Liver (tissue), 9 donors: Measurements from ENCODE around the gene LRRK1. TPM values are rescaled to one million over a fixed set of nuclear protein-coding genes. Genes with fewer than 3 reads are reported as not detected.

Experiments
- DNase-seq: peaks from one replicate; pipeline ENCODE4 v3.0.0-alpha.2; 2017; ENCODE audit warnings: low spot score
- H3K27ac ChIP-seq, 2 donors: one replicate each; pipeline ENCODE4 v1.7.0; 2013; ENCODE audit warnings: inconsistent platforms in 2 of 2, low read length in 2 of 2, control low read depth in 1 of 2, low read depth in 1 of 2, mild to moderate bottlenecking in 1 of 2
- H3K27me3 ChIP-seq, 4 donors: one replicate each; pipeline versions ENCODE4 v1.6.1 to v1.7.0; 2013; ENCODE audit warnings: low read length in 3 of 4, inconsistent platforms in 1 of 4, mild to moderate bottlenecking in 1 of 4, moderate library complexity in 1 of 4; ENCODE audit not compliant: control insufficient read depth in 4 of 4, insufficient read depth in 4 of 4
- H3K36me3 ChIP-seq, 4 donors: one replicate each; pipeline versions ENCODE4 v1.6.1 to v1.7.0; 2013; ENCODE audit warnings: low read length in 3 of 4, mild to moderate bottlenecking in 3 of 4, low read depth in 1 of 4, moderate library complexity in 1 of 4; ENCODE audit not compliant: control insufficient read depth in 4 of 4, insufficient read depth in 3 of 4
- H3K4me1 ChIP-seq, 4 donors: one replicate each; pipeline versions ENCODE4 v1.6.1 to v1.7.0; 2013; ENCODE audit warnings: low read length in 3 of 4, mild to moderate bottlenecking in 3 of 4, moderate library complexity in 1 of 4; ENCODE audit not compliant: control insufficient read depth in 4 of 4, insufficient read depth in 4 of 4
- H3K4me3 ChIP-seq, 3 donors: one replicate each; pipeline versions ENCODE4 v1.6.1 to v1.7.0; 2013; ENCODE audit warnings: low read length in 3 of 3, control low read depth in 1 of 3, low read depth in 1 of 3, mild to moderate bottlenecking in 1 of 3
- H3K9ac ChIP-seq, 2 donors: one replicate each; pipeline ENCODE4 v1.7.0; 2013; ENCODE audit warnings: low read length in 2 of 2, mild to moderate bottlenecking in 2 of 2, moderate library complexity in 2 of 2, control low read depth in 1 of 2, low read depth in 1 of 2
- H3K9me3 ChIP-seq, 4 donors: one replicate each; pipeline versions ENCODE4 v1.6.1 to v1.7.0; 2013; ENCODE audit warnings: low read length in 3 of 4; ENCODE audit not compliant: control insufficient read depth in 4 of 4
- EGR1 ChIP-seq, 2 donors: IDR thresholded peaks; 2 replicates each; pipeline ENCODE4 v1.6.1; 2016 to 2018; ENCODE audit warnings: antibody characterized with exemption in 2 of 2, low read depth in 2 of 2
- FOXA1 ChIP-seq: IDR thresholded peaks from 2 replicates; pipeline ENCODE4 v1.6.1; 2016; ENCODE audit warnings: antibody characterized with exemption
- FOXA2 ChIP-seq: IDR thresholded peaks from 2 replicates; pipeline ENCODE4 v1.6.1; 2016; ENCODE audit warnings: antibody characterized with exemption
- GABPA ChIP-seq, 2 donors: IDR thresholded peaks in 1 of 2; conservative IDR thresholded peaks in 1 of 2; 2 replicates each; pipeline ENCODE4 v1.6.1; 2016; ENCODE audit warnings: antibody characterized with exemption in 2 of 2, mild to moderate bottlenecking in 1 of 2, moderate library complexity in 1 of 2
- HNF4A ChIP-seq, 2 donors: conservative IDR thresholded peaks; 2 replicates each; pipeline ENCODE4 v1.6.1; 2016; ENCODE audit warnings: antibody characterized with exemption in 2 of 2, mild to moderate bottlenecking in 2 of 2
- NR2F2 ChIP-seq: IDR thresholded peaks from 2 replicates; pipeline ENCODE4 v1.6.1; 2016; ENCODE audit warnings: antibody characterized with exemption
- RAD21 ChIP-seq, 2 donors: IDR thresholded peaks; 2 replicates each; pipeline ENCODE4 v1.6.1; 2016; ENCODE audit warnings: antibody characterized with exemption in 2 of 2, mild to moderate bottlenecking in 2 of 2
- RXRA ChIP-seq, 2 donors: IDR thresholded peaks; 2 replicates each; pipeline ENCODE4 v1.6.1; 2017 to 2018; ENCODE audit warnings: antibody characterized with exemption in 2 of 2, mild to moderate bottlenecking in 1 of 2
- SP1 ChIP-seq: IDR thresholded peaks from 2 replicates; pipeline ENCODE4 v1.6.1; 2018; ENCODE audit warnings: antibody characterized with exemption, mild to moderate bottlenecking
- YY1 ChIP-seq: IDR thresholded peaks from 2 replicates; pipeline ENCODE4 v1.6.1; 2016; ENCODE audit warnings: antibody characterized with exemption, mild to moderate bottlenecking
- WGBS: extraction: QIAGEN DNeasy Blood & Tissue Kit; methylation state at CpG from one replicate; pipeline ENCODE4 v1.1.7; 2013; 5-methylcytosine and 5-hydroxymethylcytosine counted together
- polyA plus RNA-seq, 2 donors: library from polyadenylated mRNA; stranded (reverse) in 1 of 2; unstranded in 1 of 2; fragments of 200-250 nt in 1 of 2; fragments of >200 nt in 1 of 2; fragmentation: Nextera tagmentation in 1 of 2; extraction: Ambion mirVana in 1 of 2; gene quantifications; one replicate each; pipeline versions ENCODE4 v1.2.1 to v1.2.3, GENCODE V29; 2013 to 2015
- total RNA-seq, 2 donors: library from RNA; depleted of rRNA; stranded (reverse); fragments of >200 nt; gene quantifications; one replicate each; pipeline ENCODE4 v1.2.3, GENCODE V29; 2014
- TF ChIP-seq, protein P1 (sequence below): IDR thresholded peaks from 2 replicates; pipeline ENCODE4 v1.6.1; 2016; ENCODE audit warnings: antibody characterized with exemption
- TF ChIP-seq, protein P2 (sequence below): IDR thresholded peaks from 2 replicates; pipeline ENCODE4 v1.6.1; 2016; ENCODE audit warnings: antibody characterized with exemption
- TF ChIP-seq, protein P3 (sequence below): fragments of 150-350 bp; IDR thresholded peaks from 2 replicates; pipeline ENCODE4 v1.5.1; 2017; ENCODE audit warnings: improper control_type of control experiment, low read depth, low read length; ENCODE audit not compliant: missing input control
- TF ChIP-seq, protein P4 (sequence below): IDR thresholded peaks from 2 replicates; pipeline ENCODE4 v1.6.1; 2016; ENCODE audit warnings: antibody characterized with exemption
- TF ChIP-seq, protein P5 (sequence below): IDR thresholded peaks from 2 replicates; pipeline ENCODE4 v1.6.1; 2016; ENCODE audit warnings: antibody characterized with exemption, mild to moderate bottlenecking
- donor health status: healthy.
- donor health status: healthy.
- donor health status: healthy.
- donor health status: healthy.
- donor health status: healthy.

The LRRK1 gene
- total and polyA plus RNA-seq, 4 donors = 1.2 to 4.4 (median 2.7) TPM

DNA sequence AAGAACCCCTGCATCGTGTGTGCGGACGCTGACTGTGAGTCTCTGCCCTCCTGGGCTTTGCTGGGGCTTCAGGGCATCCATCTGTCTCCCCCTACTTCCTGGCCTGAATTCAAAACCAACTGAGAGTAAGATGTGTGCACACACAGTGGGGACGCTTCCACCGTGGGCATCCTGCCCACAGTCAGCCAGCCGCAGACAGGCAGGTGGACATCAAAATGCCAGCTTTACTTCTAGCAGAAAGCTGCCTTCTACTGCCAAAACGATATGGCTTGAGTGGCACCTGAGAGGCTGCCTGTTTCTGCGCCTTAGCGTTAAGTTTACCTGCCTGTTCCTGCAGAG, 21.0 kb upstream of the LRRK1 start:
- WGBS = 79% methylated on average over 9 of the region's 9 CpGs
- TF ChIP-seq, protein P1, sequence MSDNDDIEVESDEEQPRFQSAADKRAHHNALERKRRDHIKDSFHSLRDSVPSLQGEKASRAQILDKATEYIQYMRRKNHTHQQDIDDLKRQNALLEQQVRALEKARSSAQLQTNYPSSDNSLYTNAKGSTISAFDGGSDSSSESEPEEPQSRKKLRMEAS = no peak
- TF ChIP-seq, protein P2, sequence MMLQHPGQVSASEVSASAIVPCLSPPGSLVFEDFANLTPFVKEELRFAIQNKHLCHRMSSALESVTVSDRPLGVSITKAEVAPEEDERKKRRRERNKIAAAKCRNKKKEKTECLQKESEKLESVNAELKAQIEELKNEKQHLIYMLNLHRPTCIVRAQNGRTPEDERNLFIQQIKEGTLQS = no peak
- no peak for TF ChIP-seq SP1
- TF ChIP-seq, protein P3, sequence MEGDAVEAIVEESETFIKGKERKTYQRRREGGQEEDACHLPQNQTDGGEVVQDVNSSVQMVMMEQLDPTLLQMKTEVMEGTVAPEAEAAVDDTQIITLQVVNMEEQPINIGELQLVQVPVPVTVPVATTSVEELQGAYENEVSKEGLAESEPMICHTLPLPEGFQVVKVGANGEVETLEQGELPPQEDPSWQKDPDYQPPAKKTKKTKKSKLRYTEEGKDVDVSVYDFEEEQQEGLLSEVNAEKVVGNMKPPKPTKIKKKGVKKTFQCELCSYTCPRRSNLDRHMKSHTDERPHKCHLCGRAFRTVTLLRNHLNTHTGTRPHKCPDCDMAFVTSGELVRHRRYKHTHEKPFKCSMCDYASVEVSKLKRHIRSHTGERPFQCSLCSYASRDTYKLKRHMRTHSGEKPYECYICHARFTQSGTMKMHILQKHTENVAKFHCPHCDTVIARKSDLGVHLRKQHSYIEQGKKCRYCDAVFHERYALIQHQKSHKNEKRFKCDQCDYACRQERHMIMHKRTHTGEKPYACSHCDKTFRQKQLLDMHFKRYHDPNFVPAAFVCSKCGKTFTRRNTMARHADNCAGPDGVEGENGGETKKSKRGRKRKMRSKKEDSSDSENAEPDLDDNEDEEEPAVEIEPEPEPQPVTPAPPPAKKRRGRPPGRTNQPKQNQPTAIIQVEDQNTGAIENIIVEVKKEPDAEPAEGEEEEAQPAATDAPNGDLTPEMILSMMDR = no peak
- TF ChIP-seq, protein P4, sequence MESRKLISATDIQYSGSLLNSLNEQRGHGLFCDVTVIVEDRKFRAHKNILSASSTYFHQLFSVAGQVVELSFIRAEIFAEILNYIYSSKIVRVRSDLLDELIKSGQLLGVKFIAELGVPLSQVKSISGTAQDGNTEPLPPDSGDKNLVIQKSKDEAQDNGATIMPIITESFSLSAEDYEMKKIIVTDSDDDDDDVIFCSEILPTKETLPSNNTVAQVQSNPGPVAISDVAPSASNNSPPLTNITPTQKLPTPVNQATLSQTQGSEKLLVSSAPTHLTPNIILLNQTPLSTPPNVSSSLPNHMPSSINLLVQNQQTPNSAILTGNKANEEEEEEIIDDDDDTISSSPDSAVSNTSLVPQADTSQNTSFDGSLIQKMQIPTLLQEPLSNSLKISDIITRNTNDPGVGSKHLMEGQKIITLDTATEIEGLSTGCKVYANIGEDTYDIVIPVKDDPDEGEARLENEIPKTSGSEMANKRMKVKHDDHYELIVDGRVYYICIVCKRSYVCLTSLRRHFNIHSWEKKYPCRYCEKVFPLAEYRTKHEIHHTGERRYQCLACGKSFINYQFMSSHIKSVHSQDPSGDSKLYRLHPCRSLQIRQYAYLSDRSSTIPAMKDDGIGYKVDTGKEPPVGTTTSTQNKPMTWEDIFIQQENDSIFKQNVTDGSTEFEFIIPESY = no peak
- no peak for TF ChIP-seq RAD21 (IDR thresholded peaks at IDR 0.05)
- no peak for TF ChIP-seq HNF4A (conservative IDR thresholded peaks at IDR 0.05)
- TF ChIP-seq RXRA (IDR thresholded peaks at IDR 0.05) = no peak
- no peak for TF ChIP-seq YY1
- TF ChIP-seq EGR1 (IDR thresholded peaks at IDR 0.05; ENCODE audit: low read depth in 2 of 2) = no peak
- no peak overlapping the region for H3K27ac ChIP-seq
- H3K9ac ChIP-seq = no peak overlapping the region
- no peaks in the 10 kb centered on the region for H3K9me3 ChIP-seq
- no peak for DNase-seq
- H3K4me3 ChIP-seq = no peak overlapping the region
- H3K27me3 ChIP-seq = peaks cover 0 to 3% (median under 1%) of the 10 kb centered on the region in 4 donors
- no peaks in the 10 kb centered on the region for H3K36me3 ChIP-seq
- no peaks in the 10 kb centered on the region for H3K4me1 ChIP-seq

DNA sequence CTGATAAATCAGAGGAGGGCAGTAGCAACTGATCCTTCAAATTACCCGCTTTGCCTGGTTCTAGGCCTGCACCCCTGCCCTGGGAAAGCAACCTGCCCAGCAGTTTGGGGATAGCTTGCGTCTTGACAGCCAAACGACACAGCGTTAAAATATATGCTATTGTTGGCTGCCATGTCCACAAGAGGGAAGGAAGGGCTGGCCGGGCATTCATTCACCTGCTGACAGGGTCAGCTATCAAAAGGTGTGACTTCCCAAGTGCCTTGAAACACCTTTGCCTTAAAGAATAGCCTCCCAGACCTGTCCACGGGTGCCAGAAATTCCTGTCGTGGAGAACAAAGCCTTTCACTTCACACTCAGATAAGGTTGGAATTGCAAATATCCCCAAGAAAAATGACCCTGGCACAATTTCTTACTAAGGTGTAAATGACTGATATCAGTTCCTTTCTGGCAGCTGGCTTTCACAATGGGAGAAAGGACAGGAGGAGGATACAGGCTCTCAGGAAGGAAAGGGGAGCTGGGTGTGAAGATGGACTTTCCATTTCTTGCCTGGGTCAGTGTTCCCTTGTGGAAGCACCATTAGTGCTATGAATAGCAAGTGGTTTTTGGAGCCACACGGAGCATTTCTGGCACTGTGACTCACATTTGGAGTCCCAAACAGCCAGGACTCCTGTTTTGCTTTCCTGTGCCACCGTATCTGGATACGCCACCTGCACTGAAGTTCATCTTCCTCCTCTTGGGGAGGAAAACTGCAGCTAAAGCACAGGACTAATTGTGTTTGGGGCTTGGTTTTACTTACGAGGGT, 20.3 kb upstream of the LRRK1 start:
- no peaks in the 10 kb centered on the region for H3K4me1 ChIP-seq
- no peaks in the 10 kb centered on the region for H3K9me3 ChIP-seq
- H3K4me3 ChIP-seq = no peak overlapping the region
- peaks cover 0 to 3% (median under 1%) of the 10 kb centered on the region in 4 donors for H3K27me3 ChIP-seq
- no peak overlapping the region for H3K27ac ChIP-seq
- DNase-seq = no peak
- no peak overlapping the region for H3K9ac ChIP-seq
- TF ChIP-seq SP1 (no peak), RAD21 (IDR thresholded peaks at IDR 0.05) (no peak), HNF4A (conservative IDR thresholded peaks at IDR 0.05) (no peak), FOXA1 (no peak), YY1 (no peak), NR2F2 (no peak), GABPA (IDR thresholded peaks at IDR 0.05 in 1 of 2, conservative IDR thresholded peaks at IDR 0.05 in 1 of 2) (no peak), FOXA2 (no peak)
- TF ChIP-seq, protein P4 = no peak
- TF ChIP-seq, protein P3 = no peak
- TF ChIP-seq, protein P2 = no peak
- TF ChIP-seq, protein P5, sequence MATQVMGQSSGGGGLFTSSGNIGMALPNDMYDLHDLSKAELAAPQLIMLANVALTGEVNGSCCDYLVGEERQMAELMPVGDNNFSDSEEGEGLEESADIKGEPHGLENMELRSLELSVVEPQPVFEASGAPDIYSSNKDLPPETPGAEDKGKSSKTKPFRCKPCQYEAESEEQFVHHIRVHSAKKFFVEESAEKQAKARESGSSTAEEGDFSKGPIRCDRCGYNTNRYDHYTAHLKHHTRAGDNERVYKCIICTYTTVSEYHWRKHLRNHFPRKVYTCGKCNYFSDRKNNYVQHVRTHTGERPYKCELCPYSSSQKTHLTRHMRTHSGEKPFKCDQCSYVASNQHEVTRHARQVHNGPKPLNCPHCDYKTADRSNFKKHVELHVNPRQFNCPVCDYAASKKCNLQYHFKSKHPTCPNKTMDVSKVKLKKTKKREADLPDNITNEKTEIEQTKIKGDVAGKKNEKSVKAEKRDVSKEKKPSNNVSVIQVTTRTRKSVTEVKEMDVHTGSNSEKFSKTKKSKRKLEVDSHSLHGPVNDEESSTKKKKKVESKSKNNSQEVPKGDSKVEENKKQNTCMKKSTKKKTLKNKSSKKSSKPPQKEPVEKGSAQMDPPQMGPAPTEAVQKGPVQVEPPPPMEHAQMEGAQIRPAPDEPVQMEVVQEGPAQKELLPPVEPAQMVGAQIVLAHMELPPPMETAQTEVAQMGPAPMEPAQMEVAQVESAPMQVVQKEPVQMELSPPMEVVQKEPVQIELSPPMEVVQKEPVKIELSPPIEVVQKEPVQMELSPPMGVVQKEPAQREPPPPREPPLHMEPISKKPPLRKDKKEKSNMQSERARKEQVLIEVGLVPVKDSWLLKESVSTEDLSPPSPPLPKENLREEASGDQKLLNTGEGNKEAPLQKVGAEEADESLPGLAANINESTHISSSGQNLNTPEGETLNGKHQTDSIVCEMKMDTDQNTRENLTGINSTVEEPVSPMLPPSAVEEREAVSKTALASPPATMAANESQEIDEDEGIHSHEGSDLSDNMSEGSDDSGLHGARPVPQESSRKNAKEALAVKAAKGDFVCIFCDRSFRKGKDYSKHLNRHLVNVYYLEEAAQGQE = no peak
- WGBS = 63% methylated on average over 11 of the region's 11 CpGs
- no peaks in the 10 kb centered on the region for H3K36me3 ChIP-seq
